ENCODE results near the gene ZNF423.

ZNF423 gene

GRCh38 chr16:49529411-49530045 is 326.4 kb downstream of the ZNF423 start:
- DNase-seq (ENCODE audit: low spot score) = no peak

GRCh38 chr16:49528866-49529288 is 327.0 kb downstream of the ZNF423 start:
- no peak for DNase-seq (ENCODE audit: low spot score)

GRCh38 chr16:49528060-49528865 is 327.6 kb downstream of the ZNF423 start:
- no peak for DNase-seq (ENCODE audit: low spot score)

GRCh38 chr16:49527611-49528010 is 328.3 kb downstream of the ZNF423 start:
- no peak for DNase-seq (ENCODE audit: low spot score)

- DNase-seq (ENCODE audit: low spot score) = no peak
These were observed 329.0 kb downstream of the ZNF423 start for GRCh38 chr16:49526860-49527365.

- no peak for DNase-seq (ENCODE audit: low spot score)
These were observed 331.0 kb downstream of the ZNF423 start for GRCh38 chr16:49524947-49525315.

GRCh38 chr16:49524216-49524946 is 331.5 kb downstream of the ZNF423 start:
- DNase-seq (ENCODE audit: low spot score) = no peak

GRCh38 chr16:49523435-49524159 is 332.3 kb downstream of the ZNF423 start:
- no peak for DNase-seq (ENCODE audit: low spot score)

- no peak for DNase-seq (ENCODE audit: low spot score)
These were observed 334.1 kb downstream of the ZNF423 start for GRCh38 chr16:49521734-49522325.

GRCh38 chr16:49520492-49521038 is 335.3 kb downstream of the ZNF423 start:
- DNase-seq (ENCODE audit: low spot score) = no peak

GRCh38 chr16:49519741-49520140 is 336.2 kb downstream of the ZNF423 start:
- DNase-seq (ENCODE audit: low spot score) = no peak

GRCh38 chr16:49519008-49519656 is 336.8 kb downstream of the ZNF423 start:
- DNase-seq (ENCODE audit: low spot score) = no peak

GRCh38 chr16:49516382-49517036 is 339.4 kb downstream of the ZNF423 start:
- no peak for DNase-seq (ENCODE audit: low spot score)

- DNase-seq (ENCODE audit: low spot score) = no peak
These were observed 340.1 kb downstream of the ZNF423 start for GRCh38 chr16:49515861-49516260.

- DNase-seq (ENCODE audit: low spot score) = no peak
These were observed 340.8 kb downstream of the ZNF423 start for GRCh38 chr16:49515016-49515565.

GRCh38 chr16:49514073-49514980 is 341.6 kb downstream of the ZNF423 start:
- DNase-seq (ENCODE audit: low spot score) = no peak

- DNase-seq (ENCODE audit: low spot score) = no peak
These were observed 342.9 kb downstream of the ZNF423 start for GRCh38 chr16:49513040-49513439.

- no peak for DNase-seq (ENCODE audit: low spot score)
These were observed 345.1 kb downstream of the ZNF423 start for GRCh38 chr16:49510654-49511305.

Data from hematopoietic multipotent progenitor cell treated with erythropoietin and hydrocortisone succinate and interleukin-3 and kit ligand, for 17 days (in vitro differentiated cells).